CD14-positive monocyte (primary cell): Measurements from ENCODE around the gene ENTPD5. TPM values are rescaled to one million over a fixed set of nuclear protein-coding genes. Genes with fewer than 3 reads are reported as not detected.

Experiments
- DNase-seq, 3 donors: peaks; one replicate each; pipeline ENCODE4 v3.0.0-alpha.2; 2011 to 2022
- H2AFZ ChIP-seq: 2 replicates; pipeline ENCODE4 v1.6.0; 2012; ENCODE audit warnings: mild to moderate bottlenecking, low read depth, low read length, inconsistent platforms; ENCODE audit not compliant: insufficient read depth, poor library complexity, severe bottlenecking
- H3K27ac ChIP-seq, 2 donors: 1 replicate in 1 of 2; 2 replicates in 1 of 2; pipeline ENCODE4 v1.5.1; 2012 to 2013; ENCODE audit warnings: low read length in 2 of 2, control low read depth in 1 of 2, inconsistent platforms in 1 of 2, low read depth in 1 of 2, mild to moderate bottlenecking in 1 of 2
- H3K27me3 ChIP-seq, 2 donors: one replicate each; pipeline versions ENCODE4 v1.6.0 to v1.6.1; 2011 to 2013; ENCODE audit warnings: low read length in 2 of 2; ENCODE audit not compliant: control insufficient read depth in 2 of 2, insufficient read depth in 2 of 2
- H3K36me3 ChIP-seq, 2 donors: replicated peaks in 1 of 2; 1 replicate in 1 of 2; 2 replicates in 1 of 2; pipeline versions ENCODE4 v1.5.1 to v1.6.1; 2012 to 2013; ENCODE audit warnings: low read length in 2 of 2, control low read depth in 1 of 2, inconsistent platforms in 1 of 2, mild to moderate bottlenecking in 1 of 2; ENCODE audit not compliant: insufficient read depth in 2 of 2, control insufficient read depth in 1 of 2
- H3K4me1 ChIP-seq, 2 donors: 1 replicate in 1 of 2; 2 replicates in 1 of 2; pipeline versions ENCODE4 v1.5.1 to v1.6.1; 2012 to 2013; ENCODE audit warnings: low read length in 2 of 2, control low read depth in 1 of 2, inconsistent platforms in 1 of 2, mild to moderate bottlenecking in 1 of 2, moderate library complexity in 1 of 2; ENCODE audit not compliant: insufficient read depth in 2 of 2, control insufficient read depth in 1 of 2
- H3K4me2 ChIP-seq: replicated peaks from 2 replicates; pipeline ENCODE3; 2012; ENCODE audit warnings: low read length, moderate library complexity, mild to moderate bottlenecking; ENCODE audit not compliant: poor library complexity, severe bottlenecking; ENCODE audit errors: extremely low read depth
- H3K4me3 ChIP-seq, 3 experiments: fragments of 200-600 bp in 1 of 3; sonication (generic) in 1 of 3; replicated peaks in 1 of 3; 1 replicate in 2 of 3; 2 replicates in 1 of 3; pipeline ENCODE4 v1.5.1; 2011 to 2013; ENCODE audit warnings: low read length in 3 of 3, mild to moderate bottlenecking in 3 of 3, control low read depth in 2 of 3, low read depth in 2 of 3, inconsistent platforms in 1 of 3, moderate library complexity in 1 of 3
- H3K79me2 ChIP-seq: 2 replicates; pipeline ENCODE4 v1.6.0; 2012; ENCODE audit warnings: mild to moderate bottlenecking, control low read depth, inconsistent platforms, low read length, moderate library complexity; ENCODE audit not compliant: insufficient read depth
- H3K9ac ChIP-seq: 2 replicates; pipeline ENCODE4 v1.6.0; 2017; ENCODE audit warnings: low read length, mild to moderate bottlenecking; ENCODE audit not compliant: insufficient read depth, poor library complexity, severe bottlenecking
- H3K9me3 ChIP-seq, 2 donors: replicated peaks in 1 of 2; 1 replicate in 1 of 2; 2 replicates in 1 of 2; pipeline versions ENCODE4 v1.5.1 to v1.6.1; 2012 to 2013; ENCODE audit warnings: low read length in 2 of 2, control low read depth in 1 of 2; ENCODE audit not compliant: control insufficient read depth in 1 of 2, insufficient read depth in 1 of 2
- H4K20me1 ChIP-seq: 2 replicates; pipeline ENCODE4 v1.6.0; 2012; ENCODE audit warnings: mild to moderate bottlenecking, low read length, control low read depth, moderate library complexity; ENCODE audit not compliant: insufficient read depth
- H3K27ac Mint-ChIP-seq, 7 donors: one replicate each; pipeline ENCODE4 v1.8.0; 2020; ENCODE audit warnings: mild to moderate bottlenecking in 7 of 7, mixed read lengths in 7 of 7, moderate library complexity in 6 of 7, inconsistent platforms in 2 of 7
- H3K27me3 Mint-ChIP-seq, 3 donors: one replicate each; pipeline ENCODE4 v1.8.0; 2021 to 2022; ENCODE audit warnings: low read depth in 3 of 3, mild to moderate bottlenecking in 3 of 3, mixed read lengths in 3 of 3, moderate library complexity in 3 of 3, inconsistent platforms in 1 of 3
- H3K36me3 Mint-ChIP-seq, 2 donors: one replicate each; pipeline ENCODE4 v1.8.0; 2020; ENCODE audit warnings: mixed read lengths in 2 of 2, inconsistent platforms in 1 of 2, mild to moderate bottlenecking in 1 of 2
- H3K4me1 Mint-ChIP-seq: one replicate; pipeline ENCODE4 v1.8.0; 2020; ENCODE audit warnings: mild to moderate bottlenecking, mixed read lengths
- H3K4me3 Mint-ChIP-seq, 2 donors: one replicate each; pipeline ENCODE4 v1.8.0; 2020; ENCODE audit warnings: mild to moderate bottlenecking in 2 of 2, mixed read lengths in 2 of 2, moderate library complexity in 1 of 2
- H3K9me3 Mint-ChIP-seq, 7 donors: one replicate each; pipeline ENCODE4 v1.8.0; 2020 to 2022; ENCODE audit warnings: mixed read lengths in 7 of 7, mild to moderate bottlenecking in 6 of 7, moderate library complexity in 6 of 7, inconsistent platforms in 2 of 7
- CTCF ChIP-seq: fragments of 200-600 bp; IDR thresholded peaks from one replicate; pipeline ENCODE4 v1.8.0; 2022; ENCODE audit warnings: antibody characterized with exemption, mild to moderate bottlenecking
- WGBS: methylation state at CpG from one replicate; pipeline ENCODE4 v1.1.5; 2013; ENCODE audit warnings: missing lambda C conversion rate; ENCODE audit not compliant: insufficient coverage; 5-methylcytosine and 5-hydroxymethylcytosine counted together
- intact Hi-C, 2 donors: fragments of 100-400 bp; cut with micrococcal nuclease; formaldehyde crosslinking; loops; one replicate each; pipeline versions ENCODE4 v1.15.0 to v1.15.1; 2023
- polyA plus RNA-seq, 3 donors: library from polyadenylated mRNA; depleted of rRNA in 1 of 3; unstranded in 2 of 3; stranded (reverse) in 1 of 3; fragments of 300-500 nt in 2 of 3; fragments of >200 nt in 1 of 3; fragmentation: Illumina TruSeq in 2 of 3; gene quantifications; 1 replicate in 2 of 3; 2 replicates in 1 of 3; pipeline ENCODE4 v1.2.3, GENCODE V29; 2012 to 2021

ENTPD5 gene
- polyA plus RNA-seq, 3 donors: 2.3 to 4.3 (median 2.7) TPM

GRCh38 chr14:74015176-74015575, 3.9 kb downstream of the ENTPD5 start:
- TF ChIP-seq CTCF: no peak
- Histone ChIP-seq H3K27me3 (no peaks in the 10 kb centered on the region), H3K36me3 (peaks cover 0 to 9% of the 10 kb centered on the region in 2 donors), H3K4me3 (no peak overlapping the region), H3K27ac (no peak overlapping the region), H3K79me2 (no peaks in the 10 kb centered on the region), H3K4me1 (peaks cover 11 to 15% of the 10 kb centered on the region in 2 donors), H3K4me2 (no peak overlapping the region), H3K9ac (no peak overlapping the region), H3K9me3 (no peaks in the 10 kb centered on the region), H2AFZ (no peak overlapping the region), H4K20me1 (no peaks in the 10 kb centered on the region)
- peak in 2 of 3 donors; percentile 12 to 29 for DNase-seq
- H3K36me3 Mint-ChIP-seq: peaks cover 5 to 15% of the 10 kb centered on the region in 2 donors
- peak overlapping the region in 2 of 7 donors; percentile 15 to 48 for H3K27ac Mint-ChIP-seq
- peaks cover 15% of the 10 kb centered on the region for H3K4me1 Mint-ChIP-seq
- no CpG with 5 or more reads among the region's 3 CpGs for WGBS
- H3K27me3 Mint-ChIP-seq: no peaks in the 10 kb centered on the region
- intact Hi-C loops: loop anchor here (5.0 to 10.0 kb wide), 3 partner anchors 63 to 290 kb away; partner anchors contain the start of genes COQ6 (in 1 of the 2) and FAM161B (in 1 of the 2)
- H3K4me3 Mint-ChIP-seq: no peak overlapping the region
- peaks cover 0 to 2% (median 0%) of the 10 kb centered on the region in 7 donors for H3K9me3 Mint-ChIP-seq

GRCh38 chr14:74014299-74014698, 4.8 kb downstream of the ENTPD5 start:
- H3K4me1 Mint-ChIP-seq: peaks cover 13% of the 10 kb centered on the region
- no peak overlapping the region for H3K27ac ChIP-seq
- intact Hi-C loops: loop anchor here (10.0 kb wide), 2 partner anchors 69 to 289 kb away; no protein-coding TSS in a partner anchor
- no peak overlapping the region for H3K4me2 ChIP-seq
- no peaks in the 10 kb centered on the region for H3K27me3 Mint-ChIP-seq
- no peaks in the 10 kb centered on the region for H4K20me1 ChIP-seq
- no peaks in the 10 kb centered on the region for H3K9me3 ChIP-seq
- peak in 1 of 3 donors; percentile 31 for DNase-seq
- 100% methylated on average over 1 of the region's 1 CpG for WGBS
- no peaks in the 10 kb centered on the region for H3K79me2 ChIP-seq
- H3K27ac Mint-ChIP-seq: peak overlapping the region in 2 of 7 donors; percentile 27 to 69
- no peak overlapping the region for H3K4me3 Mint-ChIP-seq
- no peak for TF ChIP-seq CTCF
- no peaks in the 10 kb centered on the region for H3K27me3 ChIP-seq
- peaks cover 6 to 9% of the 10 kb centered on the region in 2 donors for H3K4me1 ChIP-seq
- peaks cover 12 to 18% of the 10 kb centered on the region in 2 donors for H3K36me3 Mint-ChIP-seq
- no peak overlapping the region for H2AFZ ChIP-seq
- peaks cover 0 to 15% of the 10 kb centered on the region in 2 donors for H3K36me3 ChIP-seq
- no peak overlapping the region for H3K9ac ChIP-seq
- H3K4me3 ChIP-seq: no peak overlapping the region
- peaks cover 0 to 2% (median 0%) of the 10 kb centered on the region in 7 donors for H3K9me3 Mint-ChIP-seq
